GM18507 (cell line): ENCODE measurements around the gene KDM1A.
A peak's percentile ranks its signal among the peaks of the same experiment; 100 is the strongest.
"Not testable (repeated sequence)": the region's sequence is repeated elsewhere in the genome, so short reads cannot be mapped to it uniquely, and the experiment has no call there.

Source experiments
- DNase-seq: peaks from one replicate; pipeline ENCODE4 v3.0.0; 2011; ENCODE audit warnings: low read depth; ENCODE audit not compliant: insufficient read length; ENCODE audit errors: extremely low spot score
- FAIRE-seq: peaks from 2 replicates; lab custom pipeline; 2011; peaks lifted over from hg19 to GRCh38; lab: Jason Lieb, UNC

KDM1A gene

GRCh38 chr1:23008901-23009300 lies 10.4 kb upstream of the KDM1A start:
- DNase-seq (no peak), FAIRE-seq (no peak)

- not testable (repeated sequence) for DNase-seq, FAIRE-seq
Measured at GRCh38 chr1:23010025-23010424, 9.2 kb upstream of the KDM1A start.

- DNase-seq (no peak), FAIRE-seq (no peak)
Measured at GRCh38 chr1:23013657-23014056, 5.6 kb upstream of the KDM1A start.

GRCh38 chr1:23018661-23019093 lies 591 bp upstream of the KDM1A start:
- DNase-seq (no peak), FAIRE-seq (no peak)

- DNase-seq (no peak), FAIRE-seq (peak; percentile 33)
Measured at GRCh38 chr1:23019863-23020625, 776 bp downstream of the KDM1A start.

GRCh38 chr1:23020706-23021405 lies 1.6 kb downstream of the KDM1A start:
- no peak for DNase-seq
- FAIRE-seq, result no peak

GRCh38 chr1:23021834-23022233 lies 2.6 kb downstream of the KDM1A start:
- no peak for FAIRE-seq

GRCh38 chr1:23023174-23023845 lies 4.0 kb downstream of the KDM1A start:
- no peak for DNase-seq
- FAIRE-seq, result no peak

More at GRCh38 chr1:23021834-23022233, 2.6 kb downstream of the KDM1A start:
- DNase-seq, result no peak

- FAIRE-seq, result no peak
Measured at GRCh38 chr1:23026568-23026967, 7.3 kb downstream of the KDM1A start.

GRCh38 chr1:23027352-23027907 lies 8.2 kb downstream of the KDM1A start:
- DNase-seq (no peak), FAIRE-seq (peak; percentile 18)

More at GRCh38 chr1:23026568-23026967, 7.3 kb downstream of the KDM1A start:
- no peak for DNase-seq

- FAIRE-seq (no peak), DNase-seq (no peak)
Measured at GRCh38 chr1:23029337-23029736, 10.1 kb downstream of the KDM1A start.

GRCh38 chr1:23035823-23036452 lies 16.7 kb downstream of the KDM1A start:
- DNase-seq (no peak), FAIRE-seq (no peak)

- DNase-seq (no peak), FAIRE-seq (no peak)
Measured at GRCh38 chr1:23037081-23037740, 17.9 kb downstream of the KDM1A start.

GRCh38 chr1:23039308-23039826 lies 20.1 kb downstream of the KDM1A start:
- FAIRE-seq, result no peak
- DNase-seq, result no peak

- FAIRE-seq (no peak), DNase-seq (no peak)
Measured at GRCh38 chr1:23040509-23040908, 21.2 kb downstream of the KDM1A start.

- FAIRE-seq, result no peak
Measured at GRCh38 chr1:23044035-23044434, 24.8 kb downstream of the KDM1A start.

GRCh38 chr1:23050201-23050600 lies 30.9 kb downstream of the KDM1A start:
- no peak for FAIRE-seq
- no peak for DNase-seq

More at GRCh38 chr1:23044035-23044434, 24.8 kb downstream of the KDM1A start:
- DNase-seq, result no peak

GRCh38 chr1:23051290-23051909 lies 32.1 kb downstream of the KDM1A start:
- FAIRE-seq, result no peak
- no peak for DNase-seq
